A204.1 (cell line): Measurements from ENCODE around the gene VPS51.

ENCODE experiments used
- FAIRE-seq: peaks from 2 replicates; lab custom pipeline; 2012; peaks lifted over from hg19 to GRCh38; lab: Jason Lieb, UNC

VPS51 gene

DNA sequence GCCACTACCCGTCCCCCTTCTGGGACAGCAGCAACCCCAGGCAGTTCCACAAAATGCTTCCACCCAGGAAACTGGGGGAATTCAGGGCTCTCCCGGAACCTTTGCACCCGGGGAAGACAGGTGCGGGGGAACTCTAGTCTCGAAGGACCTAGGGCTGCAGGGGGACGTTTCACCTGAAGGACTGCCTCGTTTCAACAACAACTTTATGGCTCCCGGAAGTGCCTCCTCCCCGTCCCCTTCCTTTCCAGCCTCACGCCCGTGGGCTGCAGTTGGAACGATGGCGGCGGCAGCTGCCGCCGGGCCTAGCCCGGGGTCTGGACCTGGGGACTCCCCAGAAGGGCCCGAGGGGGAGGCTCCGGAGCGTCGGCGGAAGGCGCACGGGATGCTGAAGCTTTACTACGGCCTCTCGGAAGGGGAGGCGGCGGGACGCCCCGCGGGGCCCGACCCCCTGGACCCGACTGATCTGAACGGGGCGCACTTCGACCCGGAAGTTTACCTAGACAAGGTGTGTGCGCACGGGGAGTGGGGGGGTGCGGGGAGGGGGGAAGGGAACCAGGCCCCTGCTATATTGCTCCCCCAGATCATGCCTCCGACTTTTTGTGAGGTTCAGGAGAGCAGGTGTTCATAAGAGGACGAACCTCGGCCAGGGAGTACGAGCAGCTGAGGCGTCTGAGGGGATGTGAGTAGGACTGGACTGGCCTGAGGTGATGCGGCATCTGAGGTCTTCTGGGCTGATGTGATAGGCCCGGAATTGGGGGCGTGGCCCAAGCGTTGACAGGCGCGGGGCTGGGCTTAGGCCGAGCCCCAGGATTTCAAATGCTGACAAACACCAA, at the start of gene VPS51:
Gene VPS51 (plus strand): TSS at position 241 of the 833 bp plus-strand sequence. CDS start 37 bp downstream, at position 278.
- FAIRE-seq: no peak

DNA sequence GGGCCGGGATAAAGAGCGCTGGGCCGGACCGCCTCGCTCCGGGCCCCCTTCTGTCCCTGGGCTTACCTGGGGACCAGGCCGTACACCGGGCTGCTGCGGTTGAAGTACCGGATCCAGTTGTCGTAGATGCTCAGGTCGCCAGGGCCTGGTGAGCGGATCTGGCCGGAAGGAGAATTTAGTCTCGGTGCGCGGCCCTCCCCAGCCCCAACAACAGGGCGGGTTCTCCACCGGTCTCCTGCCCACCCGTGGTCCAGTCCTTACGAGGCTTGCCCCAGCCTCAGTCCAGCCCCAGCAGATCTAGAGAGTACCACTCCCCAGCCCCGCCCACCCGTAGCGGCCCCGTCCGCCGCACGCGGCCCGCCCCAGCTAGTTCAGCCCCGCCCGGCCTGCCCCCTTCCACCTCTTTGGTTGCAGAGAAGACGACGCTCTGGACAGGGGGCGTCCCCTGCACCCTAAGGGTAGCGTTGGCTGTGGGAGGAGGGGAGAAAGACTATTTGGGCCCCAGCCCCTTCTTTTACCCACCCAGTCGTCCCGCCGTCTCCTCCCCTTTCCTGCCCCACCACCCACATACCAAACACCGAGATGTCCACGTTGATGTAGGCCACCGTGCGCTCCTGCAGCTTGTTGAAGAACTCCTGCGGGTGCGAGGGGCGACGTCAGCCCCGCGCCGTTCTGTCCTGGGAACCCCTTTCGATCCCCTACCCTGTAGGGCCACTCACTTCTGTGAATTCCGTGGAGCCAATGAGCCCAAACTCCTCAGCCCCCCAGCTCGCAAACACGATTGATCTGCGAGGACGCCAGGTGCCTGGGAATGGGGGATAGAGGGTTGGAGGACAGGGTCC, 48.2 kb upstream of the VPS51 start:
- no peak for FAIRE-seq

DNA sequence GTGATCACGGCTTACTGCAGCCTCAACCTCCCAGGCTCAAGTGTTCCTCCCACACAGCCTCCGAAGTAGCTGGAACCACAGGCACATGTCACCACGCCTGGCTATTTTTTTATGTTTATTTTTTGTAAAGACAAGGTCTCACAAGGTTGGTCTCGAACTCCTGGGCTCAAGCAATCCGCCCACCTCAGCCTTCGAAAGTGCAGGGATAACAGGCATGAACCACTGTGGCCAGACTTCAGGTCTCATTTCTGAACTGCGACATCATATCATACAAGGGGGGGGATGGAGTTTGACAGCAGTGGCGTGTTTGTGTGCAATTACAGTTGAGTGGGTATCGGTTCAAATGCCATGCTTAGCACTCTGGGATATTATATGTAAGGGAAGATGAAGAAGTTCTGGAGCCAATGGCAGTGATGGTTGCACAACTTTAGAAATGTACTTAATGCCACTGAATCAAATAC, 44.6 kb upstream of the VPS51 start:
- no peak for FAIRE-seq

DNA sequence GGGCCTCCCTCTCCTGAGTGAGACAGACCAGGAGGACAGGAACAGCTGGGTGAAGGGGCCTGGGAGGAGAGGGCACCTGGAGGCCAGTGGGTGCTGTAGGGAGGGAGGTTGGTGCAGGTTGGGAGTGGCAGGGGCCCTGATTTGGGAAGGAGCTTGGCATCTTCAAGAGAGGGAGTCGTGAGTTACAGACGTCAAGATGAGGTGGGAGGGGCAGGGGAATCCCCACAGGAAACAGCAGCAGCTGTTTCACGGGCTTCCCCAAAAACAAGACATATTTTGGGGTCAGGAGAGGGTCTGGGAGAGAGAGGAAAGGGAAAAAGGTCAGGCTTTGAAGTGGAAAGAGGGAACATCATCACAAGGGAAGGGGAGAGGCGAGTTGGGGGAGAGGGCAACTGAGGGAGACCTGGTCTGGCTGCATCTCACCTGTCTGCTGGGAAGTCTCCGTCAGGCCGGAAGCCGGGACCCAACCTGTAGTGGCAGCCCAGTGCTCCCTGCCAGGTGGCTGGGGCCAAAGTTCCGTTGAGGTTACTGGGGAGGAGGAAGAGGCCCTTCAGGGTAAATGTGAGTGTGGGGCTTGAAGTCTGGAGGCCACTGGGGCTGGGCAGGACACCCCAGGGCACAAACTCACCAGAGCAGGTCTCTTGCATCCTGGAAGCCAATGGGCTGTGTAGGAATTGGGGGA, 42.0 kb upstream of the VPS51 start:
- FAIRE-seq: no peak

DNA sequence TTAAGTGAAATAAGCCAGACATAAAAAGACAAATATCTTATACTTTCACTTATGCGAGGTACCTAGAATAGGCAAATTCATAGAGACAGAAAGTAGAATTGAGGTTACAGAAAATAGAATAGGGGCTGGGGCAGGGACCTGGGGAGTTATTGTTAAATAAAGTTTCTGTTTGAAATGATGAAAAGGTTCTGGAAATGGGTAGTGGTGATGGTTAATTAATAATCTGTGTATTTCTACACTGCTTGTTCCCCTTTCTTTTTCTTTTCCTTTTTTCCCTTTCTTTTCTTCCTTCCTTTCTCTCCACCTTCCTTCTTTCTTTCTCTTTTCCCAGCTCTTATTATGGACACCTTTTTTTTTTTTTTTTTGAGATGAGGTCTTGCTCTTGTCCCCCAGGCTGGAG, 40.5 kb upstream of the VPS51 start:
- FAIRE-seq: no peak

DNA sequence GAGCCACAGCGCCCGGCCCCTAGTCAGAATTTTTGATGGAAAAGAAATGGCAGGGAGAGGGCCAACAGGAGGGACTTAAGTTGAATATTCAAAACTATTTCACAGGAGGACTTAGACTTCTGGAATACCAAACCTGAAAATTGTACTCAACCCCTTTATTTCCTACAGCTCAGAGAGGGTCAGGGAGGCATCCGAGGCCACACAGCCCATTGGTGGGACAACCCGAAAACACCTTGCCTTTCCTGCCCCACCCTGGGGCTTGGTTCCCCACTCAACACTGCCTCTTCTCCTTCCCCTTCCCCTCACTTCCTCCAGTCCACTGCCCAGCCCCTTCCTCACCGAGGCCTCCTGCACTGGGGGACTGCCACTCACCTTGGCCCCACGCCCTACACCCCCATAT, 39.0 kb upstream of the VPS51 start:
- no peak for FAIRE-seq

DNA sequence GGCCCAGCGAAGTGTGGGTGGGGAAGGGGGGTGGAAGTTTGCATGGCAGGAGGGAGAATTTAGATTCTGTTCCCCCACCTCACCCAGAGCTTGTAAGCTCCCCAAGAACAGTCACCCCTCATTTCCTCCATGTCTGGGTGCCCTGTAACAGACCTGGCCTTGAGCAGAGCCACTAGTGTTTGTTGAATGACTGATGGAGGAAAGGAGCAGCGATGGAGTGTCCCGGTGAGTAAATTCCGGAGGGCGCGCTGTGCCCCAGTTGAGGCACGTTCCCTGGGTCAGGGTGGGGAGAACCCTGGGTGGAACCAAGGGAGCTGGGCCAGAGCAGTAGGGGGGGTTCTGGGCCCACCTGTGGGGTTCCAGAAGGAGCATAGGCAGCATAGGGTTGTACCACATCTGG, 38.5 kb upstream of the VPS51 start:
- no peak for FAIRE-seq

DNA sequence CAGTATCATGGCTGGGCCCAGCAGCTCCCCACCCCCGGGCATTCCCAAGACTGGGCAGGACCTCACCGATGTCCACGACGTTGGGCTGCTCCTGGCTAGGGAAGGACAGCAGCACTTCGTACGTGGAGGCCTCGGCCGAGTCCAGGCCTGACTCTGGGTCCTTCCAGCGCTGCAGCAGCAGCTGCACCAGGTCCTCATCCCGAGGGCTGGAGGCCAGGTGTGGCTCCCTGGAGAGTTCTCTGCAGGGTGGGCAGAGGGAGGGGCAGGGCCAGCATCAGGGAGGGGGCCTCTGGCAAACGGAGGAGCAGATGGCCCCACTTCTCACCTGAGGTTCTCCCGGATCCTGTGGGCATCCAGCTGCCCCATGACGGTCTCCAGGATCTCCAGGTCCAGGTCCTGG, 38.0 kb upstream of the VPS51 start:
- no peak for FAIRE-seq

DNA sequence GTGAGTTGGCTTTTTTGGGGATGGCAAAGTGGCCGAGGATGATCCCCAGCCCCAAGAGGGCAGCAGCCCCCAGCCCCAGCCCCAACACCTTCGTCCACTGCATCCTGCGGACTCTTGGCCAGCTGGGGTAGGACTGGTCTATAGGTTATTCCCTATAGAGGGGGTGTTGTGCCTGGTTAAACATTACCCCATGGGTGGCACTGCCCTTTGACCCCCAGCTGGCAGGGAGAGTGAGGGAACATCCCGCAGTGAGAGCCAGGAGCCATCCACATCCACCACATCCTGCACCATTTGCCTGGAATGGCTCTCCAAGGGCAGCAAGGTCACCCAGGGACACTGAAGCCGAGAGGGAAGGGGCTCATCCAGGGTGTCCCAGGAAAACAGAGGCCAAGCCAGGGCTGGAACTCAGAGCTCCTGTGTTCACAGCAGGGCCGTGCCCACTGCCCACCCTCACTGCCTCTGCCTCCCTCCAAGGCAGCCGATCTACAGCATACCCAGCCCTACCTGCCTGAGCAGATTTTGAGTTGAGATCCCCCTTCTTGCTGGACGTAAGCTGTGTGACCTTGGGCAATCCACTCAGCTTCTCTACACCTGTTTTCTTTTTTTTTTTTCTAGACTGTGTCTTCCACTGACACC, 37.5 kb upstream of the VPS51 start, which contains the start of gene NAALADL1:
Gene NAALADL1 (minus strand): TSS at position 135 of the 636 bp plus-strand sequence. CDS start 32 bp downstream, at position 103.
- FAIRE-seq: no peak

DNA sequence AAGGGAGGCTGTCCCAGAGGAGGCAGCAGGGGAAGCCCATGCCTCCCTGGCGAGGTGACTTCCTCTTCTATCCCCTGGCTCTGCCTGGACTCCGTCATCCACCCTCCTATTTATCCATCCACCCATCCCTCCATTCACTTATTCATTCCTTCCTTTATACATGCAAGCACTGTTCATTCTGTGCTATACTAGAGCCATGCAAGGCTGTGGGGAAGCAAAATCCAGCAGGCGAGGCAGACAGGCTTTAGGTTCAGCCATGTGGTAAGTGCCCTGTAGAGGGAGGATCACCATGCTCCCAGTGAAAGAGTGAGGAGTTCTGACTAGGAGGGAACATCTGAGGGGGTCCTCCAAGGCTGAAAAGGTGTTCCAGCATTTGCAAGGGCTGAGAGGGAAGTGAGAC, 36.5 kb upstream of the VPS51 start:
- no peak for FAIRE-seq

DNA sequence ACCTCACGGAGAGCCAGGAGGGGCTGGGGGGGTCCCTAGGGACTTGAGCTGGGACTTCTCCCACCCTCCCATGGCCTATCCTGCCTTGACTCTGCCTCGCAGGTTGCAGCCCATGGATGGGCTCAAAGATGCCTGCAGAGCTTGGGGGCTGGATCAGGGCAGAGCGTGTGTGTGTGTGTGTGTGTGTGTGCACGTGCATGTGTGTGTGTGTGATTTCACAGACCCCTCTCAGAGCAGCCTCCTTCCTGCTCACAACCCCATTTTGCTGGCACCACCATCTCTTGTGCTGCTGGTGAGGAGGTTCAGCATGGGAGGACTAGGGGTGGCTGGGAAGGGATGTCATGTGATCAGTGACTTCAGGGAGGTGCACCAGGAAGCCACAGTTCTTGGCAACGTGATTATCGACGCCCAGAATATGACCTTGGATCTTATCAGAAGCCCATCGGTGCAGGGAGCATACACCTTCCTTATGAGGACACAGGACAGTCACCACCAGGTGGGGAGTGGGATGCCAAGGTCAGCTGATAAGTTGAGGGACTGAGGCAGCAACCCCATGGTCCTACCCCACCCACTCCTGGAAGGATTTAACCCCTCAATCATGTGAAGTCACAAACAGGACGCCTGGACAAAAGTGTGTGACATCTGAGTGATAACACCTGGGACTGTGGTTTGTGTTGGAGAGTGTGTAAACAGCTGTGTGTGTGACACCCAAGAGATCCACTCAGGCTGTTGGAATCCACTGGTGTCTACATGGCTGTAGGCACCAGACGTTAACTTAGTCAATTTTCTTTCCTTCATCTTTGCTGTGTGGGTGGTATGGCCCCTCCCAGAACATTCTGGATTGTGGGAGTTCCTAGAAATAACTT, 35.8 kb upstream of the VPS51 start:
- FAIRE-seq: no peak

DNA sequence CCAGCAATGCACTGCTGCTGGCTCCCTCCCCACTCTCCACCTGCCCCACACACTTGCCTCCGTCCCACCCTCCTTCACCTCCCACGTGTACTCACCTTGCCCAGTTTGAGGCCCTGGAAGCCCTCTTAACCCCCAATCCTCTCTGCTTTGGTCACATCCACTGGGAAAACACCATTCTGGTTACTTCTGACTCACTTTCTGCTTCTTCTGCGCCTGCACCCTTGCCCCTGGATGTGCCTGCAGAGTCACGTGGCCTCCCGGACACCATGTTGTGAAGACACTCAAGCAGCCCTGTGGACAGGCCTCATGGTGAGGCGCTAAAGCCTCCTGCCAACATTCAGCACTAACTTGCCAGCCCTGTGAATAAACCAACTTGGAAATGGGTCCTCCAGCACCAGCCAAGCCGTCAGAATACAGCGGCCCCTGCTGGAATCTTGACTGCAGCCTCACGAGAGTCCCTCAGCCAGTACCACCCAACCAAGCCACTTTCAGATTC, 35.1 kb upstream of the VPS51 start:
- no peak for FAIRE-seq

DNA sequence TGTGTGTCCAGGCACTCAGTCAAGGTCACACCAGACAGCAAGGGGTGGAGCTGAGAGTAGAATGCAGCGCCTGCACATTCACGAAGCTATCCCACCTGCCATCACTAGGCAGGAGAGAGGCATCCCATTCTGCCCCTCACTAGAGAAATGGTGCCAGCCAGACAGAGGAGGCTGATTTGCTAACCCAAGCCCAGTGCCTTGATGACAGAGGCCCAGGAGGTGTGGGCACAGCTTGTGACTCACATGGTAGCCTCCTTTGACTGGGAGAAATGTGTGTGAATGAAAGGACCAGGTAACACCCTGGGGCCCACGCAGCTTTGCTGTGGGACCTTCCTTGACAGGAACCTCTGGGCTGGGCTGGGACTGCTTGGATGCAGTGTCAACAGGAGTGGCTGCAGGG, 32.5 kb upstream of the VPS51 start:
- no peak for FAIRE-seq

DNA sequence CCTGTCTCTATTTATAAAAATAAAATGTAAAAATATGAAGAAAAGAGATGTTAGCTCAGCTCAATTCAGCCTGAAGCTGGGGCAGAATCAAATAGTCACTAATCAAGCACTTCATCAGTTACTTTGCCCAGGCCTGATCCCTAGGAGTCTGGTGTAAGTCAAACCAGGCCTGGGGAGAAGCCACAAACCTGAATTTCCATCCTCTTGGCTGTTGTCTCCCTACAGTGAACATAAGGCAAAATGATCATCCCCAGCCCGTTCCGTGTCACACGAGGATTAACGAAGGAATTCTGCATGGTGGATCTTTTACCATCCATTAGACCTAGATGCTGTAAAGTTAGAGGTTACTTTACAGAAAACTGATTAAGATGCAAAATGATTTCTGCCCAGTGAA, 31.2 kb upstream of the VPS51 start:
- no peak for FAIRE-seq

DNA sequence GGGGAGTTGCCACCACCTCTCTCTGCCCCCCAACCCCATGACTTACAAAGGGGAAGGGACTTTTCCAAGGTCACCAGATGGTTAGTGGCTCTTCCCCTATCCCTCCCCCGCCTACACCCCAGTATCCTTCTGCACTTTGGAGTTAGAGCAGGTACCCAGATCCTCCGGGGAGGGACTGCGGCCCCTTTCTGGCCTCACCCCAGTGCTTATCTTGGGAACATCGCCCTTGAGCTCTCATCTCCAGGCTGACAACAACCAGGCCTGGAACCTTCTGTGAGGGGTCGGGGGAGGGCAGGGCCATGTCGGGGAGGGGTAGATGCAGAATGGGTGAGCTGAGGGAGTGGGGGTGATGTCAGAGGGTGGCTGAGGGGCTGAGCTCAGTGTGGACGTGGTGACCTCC, 30.2 kb upstream of the VPS51 start:
- FAIRE-seq: no peak

DNA sequence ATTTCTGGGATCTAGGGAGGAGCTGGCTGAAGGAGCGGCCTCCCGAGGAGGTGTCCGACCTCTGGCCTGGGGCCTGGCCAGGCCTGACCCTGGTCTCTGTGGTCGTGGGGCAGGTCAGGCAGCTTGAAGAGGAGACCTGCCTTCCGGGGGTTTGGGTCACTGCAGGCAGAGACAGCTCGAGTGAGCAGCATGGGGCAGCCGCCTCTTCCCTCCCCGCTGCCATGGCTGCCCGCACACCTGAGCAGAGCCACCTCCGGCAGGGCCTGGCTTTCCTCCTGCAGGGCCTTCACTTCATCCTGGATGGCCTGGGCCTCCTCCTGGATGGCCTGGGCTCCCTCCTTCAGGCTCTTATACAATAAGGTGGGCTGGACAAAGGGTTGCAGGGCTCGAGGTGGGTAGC, 29.7 kb upstream of the VPS51 start:
- no peak for FAIRE-seq

DNA sequence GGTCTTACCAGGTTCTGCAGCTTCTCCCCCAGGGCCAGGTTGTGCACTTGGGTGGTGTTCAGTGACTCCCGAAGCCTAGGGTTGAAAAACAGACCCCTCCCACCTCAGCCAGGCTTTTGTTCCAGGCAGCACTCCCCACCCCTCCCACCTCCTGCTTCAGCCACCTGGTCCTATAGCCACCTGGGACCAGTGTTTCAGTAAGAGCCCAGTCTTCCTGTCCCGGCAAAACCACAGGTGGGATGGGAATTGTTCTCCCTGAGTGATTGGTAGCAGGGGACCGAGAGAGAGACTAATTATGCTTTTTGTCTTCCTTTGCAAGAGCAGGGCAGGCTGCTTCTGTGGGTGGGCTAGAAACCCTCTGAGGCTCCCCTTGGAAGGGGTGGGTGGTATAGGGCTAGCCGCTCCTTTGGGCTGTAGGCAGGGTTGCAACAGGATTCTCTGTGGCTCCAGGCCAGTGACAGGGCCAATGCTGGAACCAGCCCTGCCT, 29.2 kb upstream of the VPS51 start:
- FAIRE-seq: no peak

DNA sequence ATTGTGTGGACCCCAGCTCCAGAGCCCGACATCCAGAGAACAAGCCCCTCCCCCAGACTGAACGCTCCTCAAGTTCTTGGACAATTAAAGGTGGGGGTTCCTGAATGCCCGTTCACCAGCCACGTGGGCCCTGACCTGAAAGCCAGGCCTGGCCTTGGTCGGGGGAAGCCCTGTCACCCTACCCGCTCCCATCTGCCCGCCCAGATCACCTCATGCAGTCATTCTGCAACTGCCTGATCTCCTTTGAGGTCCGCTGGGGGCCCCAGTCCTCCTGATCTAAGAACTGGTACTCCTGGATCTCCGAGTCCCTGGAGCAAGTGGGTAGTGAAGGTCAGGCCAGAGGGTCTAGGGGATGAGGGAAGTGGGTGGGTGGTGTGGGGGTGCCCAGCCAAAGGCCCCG, 28.6 kb upstream of the VPS51 start:
- FAIRE-seq: no peak

DNA sequence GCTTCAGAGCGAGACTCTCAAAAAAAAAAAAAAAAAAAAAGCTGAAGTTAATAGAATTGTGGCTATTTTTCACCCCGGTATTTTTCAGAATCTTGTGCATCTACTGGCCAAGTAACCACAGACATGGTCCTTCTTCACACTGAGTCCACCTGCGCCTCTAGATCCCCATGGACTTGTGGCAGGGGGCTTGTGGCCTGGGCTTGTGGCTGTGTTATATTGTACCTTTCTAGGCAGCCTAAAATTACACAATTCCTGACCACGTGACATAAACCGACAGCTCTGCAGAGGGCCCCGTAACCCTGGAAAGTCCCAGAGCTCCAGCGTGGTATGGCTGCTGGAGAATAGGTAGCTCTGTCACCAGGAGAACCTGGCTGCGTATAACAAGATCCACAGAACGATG, 26.8 kb upstream of the VPS51 start:
- FAIRE-seq: no peak

DNA sequence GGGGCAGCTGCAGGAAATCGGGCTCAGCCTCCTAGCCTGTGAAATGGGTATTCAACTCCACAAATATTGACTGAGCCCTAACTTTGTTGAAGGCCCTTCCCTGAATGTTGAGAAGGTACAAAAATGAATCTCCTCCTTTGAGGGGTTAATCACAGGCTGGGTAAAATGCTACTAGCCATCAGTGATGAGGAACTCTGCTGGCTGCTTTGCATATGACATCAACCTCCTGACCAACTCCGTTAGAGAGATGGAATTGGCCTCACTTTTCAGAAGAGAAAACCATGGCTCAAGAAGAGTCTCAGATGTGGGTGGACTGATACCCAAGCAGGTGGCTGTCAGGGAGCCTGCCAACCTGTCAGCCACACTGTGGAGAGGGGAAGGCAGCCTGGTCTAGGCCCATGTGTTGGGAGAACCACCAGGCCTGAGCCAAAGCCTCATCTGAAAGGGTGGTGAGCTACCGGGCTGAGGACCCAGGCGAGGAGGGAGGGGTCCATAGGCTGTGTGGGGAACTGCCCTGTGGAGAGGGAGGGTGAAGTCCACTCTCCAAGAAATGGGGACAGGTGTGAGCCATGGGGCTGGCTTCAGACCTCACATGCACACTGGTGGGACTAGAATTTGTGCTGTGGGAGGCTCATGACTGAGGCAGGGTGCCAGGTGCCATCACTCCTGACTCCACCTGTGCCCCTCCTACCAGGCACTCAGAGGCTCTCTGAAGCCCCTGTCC, 23.9 kb upstream of the VPS51 start:
- FAIRE-seq: no peak
